Amniotic epithelial cell (primary cell): ENCODE data around the gene NLRC3.

Experiments used
- DNase-seq: peaks from one replicate; pipeline ENCODE4 v3.0.0-alpha.2; 2010; ENCODE audit warnings: low read depth

NLRC3 gene

GRCh38 chr16:3546986-3547682, 30.1 kb downstream of the NLRC3 start:
- DNase-seq, result no peak

- no peak for DNase-seq
Observed at GRCh38 chr16:3542601-3543373, 34.4 kb downstream of the NLRC3 start.

- no peak for DNase-seq
Observed at GRCh38 chr16:3541527-3542155, 35.6 kb downstream of the NLRC3 start.

- DNase-seq, result no peak
Observed at GRCh38 chr16:3538222-3538621, 39.0 kb downstream of the NLRC3 start.

GRCh38 chr16:3536851-3537250, 40.4 kb downstream of the NLRC3 start:
- DNase-seq, result peak; percentile 5

GRCh38 chr16:3536271-3536731, 40.9 kb downstream of the NLRC3 start:
- DNase-seq, result peak; percentile 83

- no peak for DNase-seq
Observed at GRCh38 chr16:3534126-3534525, 43.1 kb downstream of the NLRC3 start.

- DNase-seq, result no peak
Observed at GRCh38 chr16:3532741-3533140, 44.5 kb downstream of the NLRC3 start.

- no peak for DNase-seq
Observed at GRCh38 chr16:3530371-3530914, 46.8 kb downstream of the NLRC3 start.

GRCh38 chr16:3529175-3529574, 48.0 kb downstream of the NLRC3 start:
- no peak for DNase-seq

- DNase-seq, result no peak
Observed at GRCh38 chr16:3528406-3528805, 48.8 kb downstream of the NLRC3 start.

GRCh38 chr16:3527216-3527829, 49.9 kb downstream of the NLRC3 start:
- peak; percentile 71 for DNase-seq

GRCh38 chr16:3525951-3526350, 51.3 kb downstream of the NLRC3 start:
- no peak for DNase-seq

GRCh38 chr16:3523281-3523680, 53.9 kb downstream of the NLRC3 start:
- peak; percentile 29 for DNase-seq

- no peak for DNase-seq
Observed at GRCh38 chr16:3520841-3521240, 56.4 kb downstream of the NLRC3 start.

GRCh38 chr16:3520413-3520812, 56.8 kb downstream of the NLRC3 start:
- peak; percentile 80 for DNase-seq

- DNase-seq, result no peak
Observed at GRCh38 chr16:3519581-3519980, 57.6 kb downstream of the NLRC3 start.

GRCh38 chr16:3518986-3519348, 58.2 kb downstream of the NLRC3 start:
- DNase-seq, result no peak

GRCh38 chr16:3518292-3518985, 58.8 kb downstream of the NLRC3 start:
- no peak for DNase-seq

- DNase-seq, result no peak
Observed at GRCh38 chr16:3515897-3516296, 61.3 kb downstream of the NLRC3 start.

- peak; percentile 93 for DNase-seq
Observed at GRCh38 chr16:3514621-3515020, 62.6 kb downstream of the NLRC3 start.
